Measurements from ENCODE around the gene CXXC5.
A peak's percentile ranks its signal among the peaks of the same experiment; 100 is the strongest.

Gene CXXC5

GRCh38 chr5:139638736-139639618, 9.2 kb upstream of the CXXC5 start:
- no peak for FAIRE-seq

- no peak for FAIRE-seq
These were observed 8.3 kb upstream of the CXXC5 start for GRCh38 chr5:139639619-139640380.

GRCh38 chr5:139640421-139641115, 7.6 kb upstream of the CXXC5 start:
- no peak for FAIRE-seq

DNA sequence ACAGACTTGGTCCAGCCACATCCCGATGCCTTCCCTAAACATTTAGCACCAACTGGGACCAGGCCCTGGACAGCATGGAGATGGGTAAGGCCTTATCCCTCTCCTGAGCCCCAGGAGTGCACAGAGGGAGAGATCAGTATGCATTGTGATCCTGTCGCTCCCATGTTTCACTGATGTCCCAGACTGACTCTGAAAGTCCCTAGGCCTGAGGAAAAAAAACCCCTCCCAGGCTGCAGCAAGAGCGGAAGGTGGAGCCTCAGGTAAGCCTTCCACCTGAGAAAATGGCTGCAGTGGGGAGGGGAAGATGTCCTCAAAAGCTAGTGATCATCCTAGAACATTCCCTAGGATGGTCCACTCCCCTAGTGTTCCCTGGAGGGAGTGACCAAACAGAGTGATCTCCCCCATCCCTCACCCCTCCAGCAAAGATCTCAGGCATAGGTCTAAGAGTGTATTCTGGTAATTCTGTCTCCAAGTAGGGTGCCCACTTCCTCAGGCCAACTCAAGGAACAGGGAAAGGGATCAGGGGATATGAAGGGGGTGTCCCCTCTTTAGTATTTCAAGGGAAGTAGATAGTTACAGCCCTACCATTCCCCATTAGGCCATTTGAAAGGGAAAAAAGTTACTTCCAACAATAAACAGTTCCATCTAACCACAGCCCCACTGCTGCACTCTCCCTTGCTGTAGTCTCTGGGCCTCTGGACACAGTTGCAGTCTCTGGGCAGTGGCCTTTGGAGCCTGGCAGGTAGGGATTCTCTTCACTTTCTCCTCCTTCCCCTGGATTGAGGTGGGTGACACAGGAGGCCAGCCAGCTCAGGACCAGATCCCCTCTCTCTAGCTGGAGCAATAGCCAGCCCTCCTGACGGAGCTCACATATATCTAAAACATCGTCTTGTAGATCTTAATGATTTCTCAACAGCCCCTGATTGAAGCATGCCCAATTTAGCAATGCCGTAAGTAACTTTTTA, 6.8 kb upstream of the CXXC5 start:
- FAIRE-seq = no peak

DNA sequence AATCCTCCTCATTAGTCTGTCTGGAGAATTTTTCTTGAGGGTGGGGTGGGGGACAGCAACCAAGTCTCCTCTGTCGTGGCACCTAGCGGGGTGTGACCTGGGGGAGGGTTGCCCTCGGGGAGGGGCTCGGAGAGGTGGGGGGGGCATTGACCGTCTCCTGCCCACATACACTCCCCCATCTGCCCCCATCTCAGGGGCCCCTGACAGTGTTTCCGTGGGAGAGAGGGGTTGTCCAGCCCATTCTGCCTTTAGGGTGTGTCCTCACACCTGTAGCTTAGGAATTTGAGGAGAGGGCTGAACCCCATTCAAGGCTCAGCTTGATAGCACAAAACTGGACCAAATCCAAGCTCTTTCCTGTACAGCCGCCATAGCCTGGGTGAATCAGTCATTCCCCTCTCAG, 5.9 kb upstream of the CXXC5 start:
- no peak for FAIRE-seq

GRCh38 chr5:139642891-139643871, 5.0 kb upstream of the CXXC5 start:
- no peak for FAIRE-seq

DNA sequence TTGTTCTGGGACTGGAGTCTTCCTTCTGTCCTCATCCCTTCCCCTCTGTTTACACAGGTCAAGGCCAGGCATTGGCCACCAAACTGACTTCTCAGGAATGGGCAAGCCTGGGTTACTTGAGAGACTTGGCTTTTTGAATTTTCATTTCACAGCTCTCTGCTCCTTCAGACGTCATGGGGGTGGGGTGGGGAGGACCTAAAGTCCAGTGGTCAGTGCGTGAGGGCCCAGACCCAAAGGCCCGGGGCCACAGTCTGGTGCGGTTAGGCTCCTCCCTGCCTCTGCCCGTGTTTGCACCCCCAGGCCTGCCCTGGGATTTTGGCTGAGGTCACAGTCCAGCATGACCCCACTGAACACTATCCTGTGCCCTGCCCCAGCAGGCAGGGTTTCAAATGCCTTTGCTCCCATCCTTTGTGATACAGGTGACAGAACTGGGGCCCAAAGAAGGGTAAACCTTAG, 4.1 kb upstream of the CXXC5 start:
- no peak for FAIRE-seq

DNA sequence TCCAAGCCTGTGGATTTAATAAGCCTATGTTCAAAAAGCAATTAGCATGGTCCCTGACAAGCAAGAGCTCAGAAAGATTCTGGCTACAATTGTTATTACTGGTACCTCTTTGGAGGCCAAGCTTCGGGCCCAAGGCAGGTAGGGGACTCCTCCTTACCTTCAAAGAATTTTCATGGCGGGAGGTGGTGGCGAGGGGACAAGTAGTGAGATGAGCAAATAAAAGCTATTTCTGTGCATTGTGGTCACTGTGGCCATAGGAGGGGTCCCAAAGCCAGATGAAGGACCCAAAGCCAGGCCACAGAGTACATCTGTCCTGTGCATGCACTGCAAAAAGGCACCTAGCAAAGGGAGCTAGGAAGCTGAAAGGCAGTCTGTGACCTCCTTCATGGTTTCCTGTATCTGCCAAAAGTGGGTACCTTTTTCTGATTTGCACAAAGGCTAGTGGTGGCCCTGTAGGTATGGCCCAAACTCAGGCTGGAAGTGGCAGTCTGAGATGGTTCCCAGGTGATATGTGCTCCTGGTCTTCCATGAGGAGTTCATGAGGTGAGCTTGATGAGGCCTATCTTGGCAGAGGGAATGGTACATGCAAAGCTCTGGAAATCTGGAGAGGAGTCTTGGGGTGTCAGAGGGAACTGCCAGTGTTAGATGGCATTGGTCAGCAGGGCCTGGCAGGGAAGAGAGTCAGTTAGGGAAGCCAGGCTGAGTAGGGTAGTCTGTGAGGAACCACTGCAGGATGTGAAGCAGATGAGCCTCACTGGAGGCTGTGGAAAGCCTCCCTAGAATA, 3.3 kb upstream of the CXXC5 start:
- no peak for FAIRE-seq

DNA sequence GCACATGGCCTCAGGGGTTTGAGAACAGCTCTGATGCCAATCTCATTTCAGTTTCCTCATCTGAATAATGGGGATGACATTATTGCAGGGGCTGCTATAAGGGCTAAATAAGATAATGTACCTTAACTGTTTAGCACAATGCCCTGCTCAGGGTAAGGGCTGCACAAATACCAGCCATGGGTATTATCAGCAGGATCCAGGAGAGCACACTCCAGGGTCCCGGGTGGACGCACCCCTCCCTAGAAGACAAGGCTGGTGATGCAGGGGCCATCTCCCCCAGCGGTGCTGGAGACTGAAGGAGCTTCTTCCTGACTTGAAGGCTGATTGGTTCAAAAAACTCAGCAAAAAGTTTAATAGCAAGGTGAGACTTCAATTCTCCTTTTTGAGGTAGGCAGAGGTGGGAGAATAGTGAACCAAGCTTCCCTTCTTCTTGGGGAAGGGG, 2.7 kb upstream of the CXXC5 start:
- no peak for FAIRE-seq

- no peak for FAIRE-seq
These were observed 2.0 kb upstream of the CXXC5 start for GRCh38 chr5:139646111-139646510.

DNA sequence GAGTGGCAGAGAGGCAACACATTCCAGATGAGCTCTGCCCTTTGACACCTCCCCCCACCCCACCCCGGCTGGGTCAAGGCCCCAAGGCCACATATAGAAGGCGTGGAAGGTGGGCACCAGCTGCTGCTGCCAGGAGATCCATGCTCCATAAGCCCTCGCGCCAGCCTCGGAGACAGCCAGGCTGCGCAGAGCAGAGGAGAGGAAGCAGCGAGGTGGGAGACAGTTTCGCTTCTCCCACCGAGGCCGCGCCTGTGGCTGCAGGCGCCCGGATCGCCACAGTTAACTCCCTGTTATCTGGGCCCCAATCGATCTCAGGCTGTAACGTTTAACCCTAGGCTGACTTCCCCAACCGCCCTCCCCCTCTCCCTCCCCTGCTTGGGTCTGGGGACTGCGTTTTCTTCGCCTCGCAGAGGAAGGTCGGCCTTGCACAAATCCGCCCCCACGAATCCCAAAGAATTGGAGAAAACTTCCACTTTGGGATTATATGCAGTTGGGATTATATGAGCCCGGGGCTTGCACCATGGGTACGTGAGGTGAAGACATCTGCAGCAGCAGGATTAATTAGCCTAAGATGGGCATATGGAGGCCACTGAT, 1.1 kb upstream of the CXXC5 start:
- no peak for FAIRE-seq

DNA sequence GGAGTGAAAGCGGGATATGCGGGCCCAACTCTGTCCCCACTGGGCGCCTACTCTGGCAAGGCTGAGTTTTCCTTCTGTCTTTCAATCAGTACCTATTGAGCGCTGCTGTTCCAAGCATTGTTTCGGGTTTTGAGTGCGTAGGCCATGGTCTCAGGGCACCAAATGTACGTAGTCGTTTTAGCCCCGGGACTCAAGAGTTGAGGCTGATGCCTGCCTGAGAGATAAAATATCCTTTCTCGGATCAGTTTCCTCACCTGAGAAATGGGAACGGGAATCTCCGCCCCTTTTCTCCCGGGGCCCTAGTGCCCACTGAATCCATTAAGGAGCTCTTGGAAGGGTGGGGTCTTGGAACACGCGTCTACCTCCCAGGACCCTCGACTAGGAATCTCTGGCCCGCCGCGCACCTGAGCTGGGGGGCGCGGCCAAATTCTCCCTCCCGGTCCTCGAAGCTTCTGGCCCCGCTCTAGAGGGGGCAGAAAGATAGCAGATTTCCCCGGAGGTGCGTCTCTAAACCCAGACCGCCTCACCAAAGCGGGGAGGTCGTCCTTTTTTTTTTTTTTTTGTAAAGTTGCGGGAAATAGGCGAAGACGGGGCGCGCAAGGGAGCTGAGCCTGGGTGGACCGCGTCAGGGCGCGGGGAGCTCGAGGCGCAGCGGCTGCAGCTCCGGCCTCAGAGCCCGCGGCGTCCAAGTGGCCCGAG, 494 bp upstream of the CXXC5 start:
- FAIRE-seq = no peak

- FAIRE-seq = no peak
These were observed 1.2 kb downstream of the CXXC5 start for GRCh38 chr5:139649082-139649991.

- FAIRE-seq = no peak
These were observed 2.0 kb downstream of the CXXC5 start for GRCh38 chr5:139650031-139650688.

DNA sequence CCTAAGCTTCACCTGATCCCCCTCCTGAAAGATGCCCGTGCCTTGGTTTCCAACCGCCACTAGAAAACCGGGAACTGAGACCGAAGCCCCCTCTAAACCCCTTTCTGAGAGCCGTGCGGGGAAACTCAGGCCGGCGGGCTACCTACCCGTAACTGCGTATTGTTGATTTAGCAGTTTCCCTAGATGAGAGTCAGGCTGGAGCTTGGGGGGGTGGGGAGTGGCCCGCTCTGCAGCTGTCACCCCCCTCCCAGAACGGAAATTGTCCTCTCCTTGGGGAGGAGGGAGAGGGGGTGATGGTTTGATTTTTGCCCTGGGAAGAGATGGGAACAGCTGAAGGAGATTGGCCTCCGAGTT, 2.5 kb downstream of the CXXC5 start:
- no peak for FAIRE-seq

DNA sequence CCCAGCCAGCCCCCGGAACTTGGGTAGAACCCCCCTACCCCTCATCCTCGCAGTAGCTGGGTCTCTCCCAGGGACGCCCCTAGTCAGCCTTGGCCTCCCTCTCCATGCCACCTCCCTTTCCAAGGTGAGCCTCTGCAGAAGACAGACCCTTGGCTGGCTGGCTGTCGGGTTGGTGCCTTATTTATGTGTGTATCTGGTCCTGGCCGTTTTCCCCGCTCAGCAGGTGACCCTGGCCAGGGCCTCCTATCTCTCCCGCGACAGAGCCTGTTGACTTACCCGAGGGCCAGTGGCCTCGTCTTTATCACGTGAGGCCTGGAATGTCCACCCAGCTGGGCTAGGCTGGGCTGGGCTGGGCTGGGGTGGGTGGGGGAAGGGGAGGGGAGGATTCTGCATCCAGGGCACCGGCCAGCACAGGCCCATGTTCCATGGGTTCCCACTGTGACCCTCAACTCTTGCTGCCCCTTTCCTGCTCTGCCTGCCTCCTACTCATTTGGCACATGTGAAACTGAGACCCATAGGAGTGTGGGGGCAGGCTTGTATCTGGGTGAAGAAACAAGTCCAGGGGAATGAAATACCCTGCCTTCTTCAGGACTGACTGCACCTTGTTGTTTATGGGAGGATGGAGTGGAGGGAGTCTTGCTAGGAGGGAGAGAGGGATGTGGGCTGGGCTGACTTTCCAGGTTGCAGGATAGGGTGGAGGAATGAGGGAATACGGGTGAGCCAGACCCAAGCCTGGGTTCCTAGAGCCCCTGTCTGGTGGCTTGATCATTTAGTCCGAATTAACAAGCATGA, 3.1 kb downstream of the CXXC5 start:
- peak; percentile 67 for FAIRE-seq
